Measurements from ENCODE around the gene NAPA.

The NAPA gene

DNA sequence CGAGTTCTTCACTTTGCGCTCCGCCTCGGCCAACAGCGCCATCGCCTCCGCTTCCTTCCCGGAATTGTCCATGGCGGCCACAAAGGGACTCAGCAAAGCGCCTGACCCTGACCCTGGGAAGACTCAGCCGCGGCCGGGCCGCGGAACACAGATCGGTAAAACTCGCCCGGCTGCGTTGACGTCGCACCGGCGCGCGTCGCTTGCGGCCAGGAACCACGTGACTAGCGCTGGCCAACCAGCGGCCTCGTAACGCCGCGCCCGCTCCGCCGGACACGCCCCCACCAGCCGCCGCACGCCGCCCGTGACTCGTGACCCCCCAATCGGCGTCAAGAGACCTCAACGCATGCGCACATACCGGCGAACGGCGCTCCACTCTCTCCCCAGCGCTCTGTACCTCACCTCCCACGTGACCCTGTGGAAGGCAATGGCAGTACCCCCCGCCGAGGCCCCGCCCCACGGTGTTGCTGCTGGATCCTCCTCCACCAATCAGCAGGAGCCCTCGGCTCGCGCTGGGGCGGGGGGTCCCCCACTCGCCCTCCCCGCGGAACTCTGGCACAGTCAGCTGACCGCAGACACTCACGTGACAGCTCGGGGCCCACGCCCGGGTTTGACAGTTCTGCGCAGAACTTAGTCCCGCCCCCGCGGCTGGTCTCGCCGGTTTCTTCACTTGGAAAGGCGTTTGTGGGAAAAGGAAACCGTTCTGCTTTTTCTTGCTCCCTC lies at the start of gene NAPA:
Gene NAPA, minus strand, starts transcription at position 195 of the 720 bp plus-strand sequence. Its CDS starts 123 bp downstream, at position 72.
- TF ChIP-seq, protein P1, sequence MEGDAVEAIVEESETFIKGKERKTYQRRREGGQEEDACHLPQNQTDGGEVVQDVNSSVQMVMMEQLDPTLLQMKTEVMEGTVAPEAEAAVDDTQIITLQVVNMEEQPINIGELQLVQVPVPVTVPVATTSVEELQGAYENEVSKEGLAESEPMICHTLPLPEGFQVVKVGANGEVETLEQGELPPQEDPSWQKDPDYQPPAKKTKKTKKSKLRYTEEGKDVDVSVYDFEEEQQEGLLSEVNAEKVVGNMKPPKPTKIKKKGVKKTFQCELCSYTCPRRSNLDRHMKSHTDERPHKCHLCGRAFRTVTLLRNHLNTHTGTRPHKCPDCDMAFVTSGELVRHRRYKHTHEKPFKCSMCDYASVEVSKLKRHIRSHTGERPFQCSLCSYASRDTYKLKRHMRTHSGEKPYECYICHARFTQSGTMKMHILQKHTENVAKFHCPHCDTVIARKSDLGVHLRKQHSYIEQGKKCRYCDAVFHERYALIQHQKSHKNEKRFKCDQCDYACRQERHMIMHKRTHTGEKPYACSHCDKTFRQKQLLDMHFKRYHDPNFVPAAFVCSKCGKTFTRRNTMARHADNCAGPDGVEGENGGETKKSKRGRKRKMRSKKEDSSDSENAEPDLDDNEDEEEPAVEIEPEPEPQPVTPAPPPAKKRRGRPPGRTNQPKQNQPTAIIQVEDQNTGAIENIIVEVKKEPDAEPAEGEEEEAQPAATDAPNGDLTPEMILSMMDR (IDR thresholded peaks at IDR 0.05; ENCODE audit: low read depth, low read length), result no peak
- peak; percentile 100 for DNase-seq (ENCODE audit: extremely low read depth, low read depth)

DNA sequence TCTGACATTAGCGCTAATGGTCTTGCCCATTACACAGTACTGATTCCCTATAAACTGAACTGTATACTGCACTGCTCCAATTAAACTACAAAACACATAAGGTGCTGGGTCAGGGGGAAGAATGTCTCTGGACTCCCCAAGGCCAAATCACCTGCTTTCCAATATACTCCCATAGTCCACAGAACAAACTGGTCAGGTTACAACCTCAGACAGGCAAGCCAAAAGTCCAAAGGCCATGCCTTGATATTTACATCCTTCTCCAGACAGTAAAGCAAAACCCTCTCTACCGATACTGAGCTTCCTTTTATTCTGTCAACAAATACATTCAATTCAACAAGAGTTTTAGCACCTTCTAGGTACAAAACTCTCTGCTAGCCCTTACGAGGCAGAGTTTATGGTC lies 49.2 kb upstream of the NAPA start:
- TF ChIP-seq, protein P1 (IDR thresholded peaks at IDR 0.05; ENCODE audit: low read depth, low read length), result no peak
- no peak for DNase-seq (ENCODE audit: extremely low read depth, low read depth)

DNA sequence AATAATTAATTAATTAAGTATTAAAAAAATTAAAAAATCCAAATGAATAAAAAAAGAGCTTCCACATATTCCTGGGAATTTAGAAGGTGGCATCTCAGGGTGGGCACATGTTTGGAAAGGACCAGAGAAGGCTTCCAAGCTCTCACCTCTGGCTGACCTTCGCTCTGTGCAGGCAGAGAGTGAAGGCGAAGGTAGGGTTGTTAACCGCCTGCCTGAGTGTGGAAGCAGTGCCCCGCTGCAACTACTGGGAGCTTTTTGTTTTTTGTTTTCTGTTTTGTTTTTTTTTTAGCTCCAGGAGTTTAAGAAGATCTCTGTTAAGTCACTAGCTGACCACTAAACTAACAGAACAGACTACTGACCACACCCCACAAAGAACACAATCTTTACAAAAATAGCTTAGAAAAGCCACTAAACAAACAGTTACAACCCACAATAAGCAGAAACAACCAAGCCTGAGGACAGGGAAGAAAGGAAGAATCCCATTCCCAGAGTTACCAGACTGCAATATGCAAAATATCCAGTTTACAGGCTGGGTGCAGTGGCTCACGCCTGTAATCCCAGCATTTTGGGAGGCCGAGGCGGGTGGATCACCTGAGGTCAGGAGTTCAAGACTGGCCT lies 46.7 kb upstream of the NAPA start:
- TF ChIP-seq, protein P1 (IDR thresholded peaks at IDR 0.05; ENCODE audit: low read depth, low read length), result no peak
- no peak for DNase-seq (ENCODE audit: extremely low read depth, low read depth)

DNA sequence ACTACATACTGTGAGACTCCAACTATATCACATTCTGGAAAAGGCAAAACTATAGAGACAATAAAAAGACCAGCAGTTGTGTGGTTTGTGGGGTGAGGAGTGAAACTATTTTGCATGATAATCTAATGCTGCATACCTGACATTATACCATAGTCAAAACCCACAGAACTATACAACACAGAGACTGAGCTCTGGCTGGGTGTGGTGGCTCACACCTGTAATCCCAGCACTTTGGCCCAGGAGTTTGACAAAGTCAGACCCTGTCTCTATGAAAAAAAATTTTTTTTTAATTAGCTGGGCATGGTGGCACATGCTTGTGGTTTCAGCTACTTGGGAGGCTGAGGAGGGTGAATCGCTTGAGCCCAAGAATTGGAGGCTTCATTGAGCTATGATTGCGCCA lies 46.1 kb upstream of the NAPA start:
- TF ChIP-seq, protein P1 (IDR thresholded peaks at IDR 0.05; ENCODE audit: low read depth, low read length), result no peak
- no peak for DNase-seq (ENCODE audit: extremely low read depth, low read depth)

DNA sequence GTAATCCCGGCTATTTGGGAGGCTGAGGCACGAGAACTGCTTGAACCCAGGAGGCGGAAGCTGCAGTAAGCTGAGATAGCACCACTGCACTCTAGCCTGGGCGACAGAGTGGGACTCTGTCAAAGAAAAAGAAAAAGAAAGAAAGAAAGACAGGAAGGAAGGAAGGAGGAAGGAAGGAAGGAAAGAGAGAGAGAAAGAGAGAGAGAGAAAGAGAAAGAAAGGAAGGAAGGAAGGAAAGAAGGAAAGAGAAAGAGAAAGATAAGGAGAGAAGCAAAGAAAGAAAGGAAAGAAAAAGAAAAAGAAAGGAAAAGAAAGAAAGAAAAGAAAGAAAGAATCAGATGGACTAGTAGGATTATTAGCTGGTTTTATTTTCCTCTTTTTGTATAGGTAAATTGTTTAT lies 35.3 kb upstream of the NAPA start:
- no peak for DNase-seq (ENCODE audit: extremely low read depth, low read depth)
- TF ChIP-seq, protein P1 (IDR thresholded peaks at IDR 0.05; ENCODE audit: low read depth, low read length), result no peak

DNA sequence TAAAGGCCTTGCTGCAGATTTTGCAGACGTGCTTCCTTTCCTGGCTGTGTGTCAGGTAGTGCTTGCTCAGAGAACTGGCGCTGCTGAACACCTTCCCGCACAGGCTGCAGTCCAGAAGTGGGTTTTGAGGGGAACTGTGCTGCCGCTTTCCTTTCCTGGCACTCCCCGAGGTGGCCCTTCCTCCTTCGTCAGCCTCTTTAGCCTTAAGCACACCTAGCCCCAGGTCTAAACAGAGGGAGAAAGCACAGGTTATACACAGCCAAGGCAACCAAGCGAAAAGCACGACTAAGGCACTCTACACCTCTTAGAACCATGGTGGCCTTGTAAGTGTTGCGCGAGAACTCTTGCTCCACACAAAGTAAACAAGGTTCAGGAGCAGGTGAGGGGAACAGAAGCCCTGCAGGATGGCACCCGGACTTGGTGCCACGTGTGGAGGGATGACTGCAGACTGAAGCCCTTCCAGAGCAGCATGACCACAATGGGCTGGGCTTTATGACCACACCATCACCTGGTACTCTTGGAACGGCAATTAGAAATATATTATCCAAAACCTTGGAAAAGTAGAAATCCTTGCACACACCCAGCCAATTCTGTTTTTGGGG lies 34.5 kb upstream of the NAPA start:
- TF ChIP-seq, protein P1 (IDR thresholded peaks at IDR 0.05; ENCODE audit: low read depth, low read length), result no peak
- no peak for DNase-seq (ENCODE audit: extremely low read depth, low read depth)

DNA sequence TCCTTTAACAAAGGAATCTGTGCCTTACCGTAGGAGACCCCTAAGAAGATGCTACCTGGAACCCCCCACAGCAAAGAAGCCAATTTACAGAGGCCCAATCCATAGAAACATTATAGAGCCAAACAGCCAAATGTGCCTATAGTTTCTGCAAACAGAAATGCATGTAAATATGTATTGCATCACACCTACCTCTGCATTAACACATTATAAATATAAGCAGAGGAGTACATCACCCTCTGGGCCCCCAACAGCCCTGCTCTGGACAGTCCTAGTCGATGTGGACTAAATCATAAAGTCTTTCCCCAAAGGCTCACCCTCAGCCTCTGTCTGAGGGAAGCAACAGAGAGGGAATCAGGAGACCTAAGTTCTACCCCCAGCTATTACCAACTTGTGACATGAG lies 32.3 kb upstream of the NAPA start:
- TF ChIP-seq, protein P1 (IDR thresholded peaks at IDR 0.05; ENCODE audit: low read depth, low read length), result no peak
- DNase-seq (ENCODE audit: extremely low read depth, low read depth), result no peak
